Measurements from ENCODE around the gene CBX1.

The CBX1 gene

GRCh38 chr17:48148029-48148770 lies 46.9 kb upstream of the CBX1 start:
- no peaks in the 10 kb centered on the region for H3K4me1 ChIP-seq (ENCODE audit: control insufficient read depth in 1 of 2, insufficient read depth in 2 of 2, low read length in 2 of 2)
- no peak overlapping the region for H3K4ac ChIP-seq (ENCODE audit: low read depth, low read length)
- no peak overlapping the region for H2BK12ac ChIP-seq (ENCODE audit: low read length)
- no peaks in the 10 kb centered on the region for H3K9me3 ChIP-seq (ENCODE audit: insufficient read depth, low read depth, low read length)
- no peaks in the 10 kb centered on the region for H3K27me3 ChIP-seq (ENCODE audit: insufficient read depth, low read length)
- H3K4me3 ChIP-seq (ENCODE audit: low read depth, low read length) = no peak overlapping the region
- no peak overlapping the region for H2BK120ac ChIP-seq (ENCODE audit: insufficient read depth, low read length, poor library complexity)
- no peak overlapping the region for H3K9ac ChIP-seq (ENCODE audit: low read length)
- H2AK5ac ChIP-seq (ENCODE audit: low read length) = no peak overlapping the region
- H3K79me1 ChIP-seq (ENCODE audit: low read length) = no peaks in the 10 kb centered on the region
- no peak overlapping the region for H4K8ac ChIP-seq (ENCODE audit: low read depth, low read length)
- no peak overlapping the region for H2AFZ ChIP-seq (ENCODE audit: insufficient read depth, low read length, poor library complexity)
- H3K27ac ChIP-seq (ENCODE audit: low read depth, low read length) = no peak overlapping the region
- H3K36me3 ChIP-seq (ENCODE audit: control insufficient read depth in 1 of 2, insufficient read depth in 2 of 2, low read length in 2 of 2) = no peaks in the 10 kb centered on the region
- no peak overlapping the region for H4K91ac ChIP-seq (ENCODE audit: low read depth, low read length)
- no CpG with 5 or more reads among the region's 14 CpGs for WGBS (ENCODE audit: extremely low coverage, insufficient coverage, insufficient read length)
- no peak overlapping the region for H2BK5ac ChIP-seq (ENCODE audit: low read depth, low read length, poor library complexity)
- no peak overlapping the region for H3K4me2 ChIP-seq (ENCODE audit: low read length)
- no peaks in the 10 kb centered on the region for H3K79me2 ChIP-seq (ENCODE audit: control insufficient read depth, insufficient read depth, low read length, poor library complexity)
- peak in 1 of 2 donors; percentile 36 for DNase-seq
- H4K12ac ChIP-seq (ENCODE audit: low read depth, low read length) = no peak overlapping the region
- H3K18ac ChIP-seq (ENCODE audit: low read length) = no peak overlapping the region
- no peak overlapping the region for H3K14ac ChIP-seq (ENCODE audit: low read length)
- no peak overlapping the region for H3K23ac ChIP-seq (ENCODE audit: low read length)

GRCh38 chr17:48144976-48145798 lies 43.9 kb upstream of the CBX1 start:
- Histone ChIP-seq H2AFZ (ENCODE audit: insufficient read depth, low read length, poor library complexity) (no peak overlapping the region), H3K9ac (ENCODE audit: low read length) (no peak overlapping the region), H3K36me3 (ENCODE audit: control insufficient read depth in 1 of 2, insufficient read depth in 2 of 2, low read length in 2 of 2) (no peaks in the 10 kb centered on the region), H2BK5ac (ENCODE audit: low read depth, low read length, poor library complexity) (no peak overlapping the region), H3K9me3 (ENCODE audit: insufficient read depth, low read depth, low read length) (no peaks in the 10 kb centered on the region), H2BK12ac (ENCODE audit: low read length) (no peak overlapping the region), H4K8ac (ENCODE audit: low read depth, low read length) (no peak overlapping the region), H3K14ac (ENCODE audit: low read length) (no peak overlapping the region), H3K4me3 (ENCODE audit: low read depth, low read length) (no peak overlapping the region), H3K79me2 (ENCODE audit: control insufficient read depth, insufficient read depth, low read length, poor library complexity) (no peaks in the 10 kb centered on the region), H3K4me1 (ENCODE audit: control insufficient read depth in 1 of 2, insufficient read depth in 2 of 2, low read length in 2 of 2) (no peaks in the 10 kb centered on the region), H3K27me3 (ENCODE audit: insufficient read depth, low read length) (no peaks in the 10 kb centered on the region), H3K4me2 (ENCODE audit: low read length) (no peak overlapping the region), H2BK120ac (ENCODE audit: insufficient read depth, low read length, poor library complexity) (no peak overlapping the region), H3K79me1 (ENCODE audit: low read length) (no peaks in the 10 kb centered on the region), H2AK5ac (ENCODE audit: low read length) (no peak overlapping the region), H3K23ac (ENCODE audit: low read length) (no peak overlapping the region), H3K4ac (ENCODE audit: low read depth, low read length) (no peak overlapping the region), H4K12ac (ENCODE audit: low read depth, low read length) (no peak overlapping the region), H4K91ac (ENCODE audit: low read depth, low read length) (no peak overlapping the region), H3K18ac (ENCODE audit: low read length) (no peak overlapping the region), H3K27ac (ENCODE audit: low read depth, low read length) (no peak overlapping the region)
- no peak for DNase-seq
- WGBS (ENCODE audit: extremely low coverage, insufficient coverage, insufficient read length) = no CpG with 5 or more reads among the region's 3 CpGs

GRCh38 chr17:48144231-48144630 lies 43.0 kb upstream of the CBX1 start:
- WGBS (ENCODE audit: extremely low coverage, insufficient coverage, insufficient read length) = no CpG with 5 or more reads among the region's 8 CpGs
- Histone ChIP-seq H3K36me3 (ENCODE audit: control insufficient read depth in 1 of 2, insufficient read depth in 2 of 2, low read length in 2 of 2) (no peaks in the 10 kb centered on the region), H3K18ac (ENCODE audit: low read length) (no peak overlapping the region), H2BK5ac (ENCODE audit: low read depth, low read length, poor library complexity) (no peak overlapping the region), H2BK120ac (ENCODE audit: insufficient read depth, low read length, poor library complexity) (no peak overlapping the region), H2AFZ (ENCODE audit: insufficient read depth, low read length, poor library complexity) (no peak overlapping the region), H4K91ac (ENCODE audit: low read depth, low read length) (no peak overlapping the region), H3K4me3 (ENCODE audit: low read depth, low read length) (no peak overlapping the region), H4K8ac (ENCODE audit: low read depth, low read length) (no peak overlapping the region), H3K9ac (ENCODE audit: low read length) (no peak overlapping the region), H2BK12ac (ENCODE audit: low read length) (no peak overlapping the region), H4K12ac (ENCODE audit: low read depth, low read length) (no peak overlapping the region), H3K9me3 (ENCODE audit: insufficient read depth, low read depth, low read length) (no peaks in the 10 kb centered on the region), H3K27ac (ENCODE audit: low read depth, low read length) (no peak overlapping the region), H3K79me2 (ENCODE audit: control insufficient read depth, insufficient read depth, low read length, poor library complexity) (no peaks in the 10 kb centered on the region), H2AK5ac (ENCODE audit: low read length) (no peak overlapping the region), H3K23ac (ENCODE audit: low read length) (no peak overlapping the region), H3K14ac (ENCODE audit: low read length) (no peak overlapping the region), H3K4ac (ENCODE audit: low read depth, low read length) (no peak overlapping the region), H3K79me1 (ENCODE audit: low read length) (no peaks in the 10 kb centered on the region), H3K4me2 (ENCODE audit: low read length) (no peak overlapping the region), H3K27me3 (ENCODE audit: insufficient read depth, low read length) (no peaks in the 10 kb centered on the region), H3K4me1 (ENCODE audit: control insufficient read depth in 1 of 2, insufficient read depth in 2 of 2, low read length in 2 of 2) (no peaks in the 10 kb centered on the region)
- no peak for DNase-seq

- Histone ChIP-seq H4K8ac (ENCODE audit: low read depth, low read length) (no peak overlapping the region), H3K18ac (ENCODE audit: low read length) (no peak overlapping the region), H3K14ac (ENCODE audit: low read length) (no peak overlapping the region), H4K12ac (ENCODE audit: low read depth, low read length) (no peak overlapping the region), H3K9ac (ENCODE audit: low read length) (no peak overlapping the region), H3K4me1 (ENCODE audit: control insufficient read depth in 1 of 2, insufficient read depth in 2 of 2, low read length in 2 of 2) (no peaks in the 10 kb centered on the region), H3K79me2 (ENCODE audit: control insufficient read depth, insufficient read depth, low read length, poor library complexity) (no peaks in the 10 kb centered on the region), H3K23ac (ENCODE audit: low read length) (no peak overlapping the region), H4K91ac (ENCODE audit: low read depth, low read length) (no peak overlapping the region), H3K79me1 (ENCODE audit: low read length) (no peaks in the 10 kb centered on the region), H3K27ac (ENCODE audit: low read depth, low read length) (no peak overlapping the region), H3K4me2 (ENCODE audit: low read length) (no peak overlapping the region), H3K27me3 (ENCODE audit: insufficient read depth, low read length) (no peaks in the 10 kb centered on the region), H3K4me3 (ENCODE audit: low read depth, low read length) (no peak overlapping the region), H2AFZ (ENCODE audit: insufficient read depth, low read length, poor library complexity) (no peak overlapping the region), H2BK5ac (ENCODE audit: low read depth, low read length, poor library complexity) (no peak overlapping the region), H3K4ac (ENCODE audit: low read depth, low read length) (no peak overlapping the region), H2AK5ac (ENCODE audit: low read length) (no peak overlapping the region), H3K9me3 (ENCODE audit: insufficient read depth, low read depth, low read length) (no peaks in the 10 kb centered on the region), H2BK12ac (ENCODE audit: low read length) (no peak overlapping the region), H3K36me3 (ENCODE audit: control insufficient read depth in 1 of 2, insufficient read depth in 2 of 2, low read length in 2 of 2) (no peaks in the 10 kb centered on the region), H2BK120ac (ENCODE audit: insufficient read depth, low read length, poor library complexity) (no peak overlapping the region)
- no peak for DNase-seq
- no CpG with 5 or more reads among the region's 6 CpGs for WGBS (ENCODE audit: extremely low coverage, insufficient coverage, insufficient read length)
These were observed 42.4 kb upstream of the CBX1 start for GRCh38 chr17:48143629-48144028.
